Activated CD4-positive, alpha-beta T cell treated with anti-CD3 and anti-CD28 coated beads for 24 hours (primary cell): ENCODE measurements around the gene IL6R.

ENCODE experiments used
- DNase-seq, 2 donors: peaks; one replicate each; pipeline ENCODE4 v3.0.0-alpha.2; 2020; ENCODE audit warnings: low read depth in 2 of 2

Gene IL6R

DNA sequence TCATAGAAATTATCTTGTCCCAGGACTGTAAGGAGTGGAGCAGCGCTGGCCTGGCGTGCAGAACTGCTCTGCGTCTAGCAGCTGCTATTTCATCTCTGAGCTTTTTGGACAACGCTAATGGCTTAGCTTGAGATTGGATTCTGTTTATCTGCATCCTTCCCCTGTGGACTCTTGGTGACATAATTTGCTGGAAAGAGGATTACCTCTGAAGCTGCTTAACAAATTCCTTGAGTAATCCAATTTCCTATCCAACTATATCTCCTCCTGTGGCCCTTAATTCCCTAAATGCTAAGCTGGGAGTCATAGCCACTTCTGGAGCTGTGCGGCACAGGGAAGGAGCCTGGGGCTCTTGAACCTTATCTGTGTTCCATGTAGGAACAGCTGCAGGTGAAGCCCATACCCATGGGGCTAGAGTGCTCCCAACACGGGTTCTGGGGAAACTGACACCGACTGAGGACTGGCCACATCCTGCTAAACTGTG, 43.2 kb downstream of the IL6R start:
- no peak for DNase-seq

DNA sequence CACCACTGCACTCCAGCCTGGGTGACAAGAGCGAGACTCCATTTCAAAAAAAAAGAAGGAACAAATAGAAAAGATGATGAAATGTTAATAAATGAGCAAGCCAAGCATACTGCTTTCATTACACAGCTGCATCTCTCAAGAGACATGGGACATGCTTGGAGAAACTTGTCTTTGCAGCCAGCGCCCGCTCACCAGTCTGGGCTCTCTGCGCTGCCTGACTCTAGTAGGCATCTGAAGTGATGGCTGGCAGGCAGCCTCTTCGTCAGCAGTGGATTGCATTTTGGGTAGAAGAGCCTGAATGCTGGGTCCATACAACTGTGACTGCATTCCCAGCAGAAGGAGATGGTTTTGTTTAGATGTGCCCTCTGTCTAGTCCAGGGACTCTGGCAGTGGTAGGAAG, 48.0 kb downstream of the IL6R start:
- DNase-seq: no peak

DNA sequence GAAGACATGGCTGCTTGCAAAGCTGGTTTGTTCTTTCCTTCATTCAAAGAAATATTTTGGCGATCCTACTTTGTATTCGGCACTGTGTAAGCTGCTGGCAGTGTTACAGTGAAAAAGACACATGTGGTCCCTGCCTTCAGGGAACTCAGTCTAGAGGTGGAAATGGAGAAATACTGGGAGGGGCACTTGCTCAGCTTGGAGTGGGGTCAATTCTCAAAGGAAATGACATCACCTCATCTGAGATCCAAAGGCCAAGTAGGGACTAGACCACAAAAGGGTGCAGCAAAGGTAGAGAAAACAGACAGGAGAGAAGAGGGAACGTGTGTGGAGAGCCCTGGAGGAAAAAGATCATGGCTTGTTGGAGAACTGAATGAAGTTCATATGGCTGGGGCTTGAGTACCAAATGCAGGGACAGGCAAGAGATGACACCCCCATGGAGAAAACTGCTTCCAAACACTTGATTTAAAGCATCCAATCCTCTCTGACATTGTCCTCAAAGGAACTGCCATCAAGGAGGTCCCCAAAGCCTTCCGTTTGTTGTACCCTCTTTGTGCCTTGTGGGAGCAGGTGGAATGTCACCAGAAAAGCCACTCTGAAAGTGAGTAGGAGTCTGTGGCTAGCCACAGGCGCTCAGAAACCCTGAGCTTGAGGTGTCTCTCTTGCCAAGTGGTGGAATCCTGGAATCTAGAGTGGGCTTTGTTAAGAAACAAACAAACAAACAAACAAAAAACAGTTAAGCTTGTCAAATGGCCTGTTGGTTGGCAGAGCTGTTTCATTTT, 48.6 kb downstream of the IL6R start:
- DNase-seq: no peak

DNA sequence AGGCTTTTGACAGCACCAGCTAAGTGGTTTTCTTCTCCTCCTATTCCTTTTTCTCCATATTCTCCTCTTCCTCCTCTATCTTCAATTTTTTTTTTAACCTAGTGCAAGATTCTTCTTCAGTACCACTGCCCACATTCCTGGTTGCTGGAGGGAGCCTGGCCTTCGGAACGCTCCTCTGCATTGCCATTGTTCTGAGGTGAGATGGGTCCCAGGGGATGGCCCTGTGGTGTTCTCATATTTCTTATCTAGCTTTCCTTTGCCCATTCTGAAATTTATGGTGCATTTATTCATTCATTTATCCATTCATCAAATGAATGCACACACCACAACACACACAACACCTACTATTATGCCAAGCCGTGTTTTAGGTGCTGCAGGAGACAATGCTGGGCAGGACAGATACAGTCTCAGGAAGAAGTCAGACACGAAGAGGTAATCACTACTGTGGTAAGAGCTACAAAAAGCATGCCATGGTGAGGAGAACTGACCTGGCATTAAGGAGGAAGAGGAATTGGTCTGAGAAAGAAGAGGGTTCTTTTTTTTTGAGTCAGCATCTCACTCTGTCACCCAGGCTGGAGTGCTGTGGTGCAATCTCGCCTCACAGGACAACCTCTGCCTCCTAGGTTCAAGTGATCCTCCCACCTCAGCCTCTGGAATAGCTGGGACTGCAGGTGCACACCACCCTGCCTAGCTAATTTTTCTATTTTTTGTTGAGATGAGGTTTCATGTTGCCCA, 49.4 kb downstream of the IL6R start:
- no peak for DNase-seq

DNA sequence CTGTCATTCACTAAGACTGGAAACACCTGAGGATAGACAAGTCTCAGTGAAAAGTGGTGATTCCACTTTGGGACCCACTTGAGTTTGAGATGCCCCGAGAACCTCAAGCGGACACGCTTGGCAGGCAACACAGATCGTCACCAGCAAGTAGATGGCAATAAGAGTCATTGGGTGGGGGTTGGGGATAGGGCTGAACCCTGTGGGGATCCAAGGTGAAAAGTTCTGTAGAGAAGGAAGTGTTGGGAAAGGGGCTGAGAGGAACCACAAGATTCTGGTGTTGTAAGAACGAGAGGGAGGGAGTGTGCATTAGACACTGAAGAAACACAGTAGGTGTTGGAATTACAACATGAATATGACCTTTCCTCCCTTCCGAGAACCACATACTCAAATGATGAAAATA, 51.5 kb downstream of the IL6R start:
- DNase-seq: no peak

DNA sequence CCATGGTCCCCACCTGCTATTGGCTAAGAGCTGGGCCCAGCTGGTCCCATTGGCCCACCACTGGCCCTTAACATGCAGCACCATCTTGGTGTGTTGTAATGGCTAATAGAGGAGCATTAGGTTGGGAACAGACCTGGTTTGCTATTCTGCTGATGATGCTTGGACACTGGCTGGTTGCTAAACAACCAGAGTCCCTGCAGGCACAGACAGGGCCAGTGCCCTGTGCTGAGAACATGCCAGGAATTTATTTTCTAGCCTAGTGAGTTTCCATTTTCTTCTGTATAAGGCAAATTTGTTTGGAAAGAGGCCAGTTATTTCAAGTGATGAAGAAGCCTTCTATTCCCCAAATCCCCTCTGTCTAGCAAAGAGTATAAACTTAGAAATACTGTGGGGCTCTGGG, 53.9 kb downstream of the IL6R start:
- DNase-seq: no peak

DNA sequence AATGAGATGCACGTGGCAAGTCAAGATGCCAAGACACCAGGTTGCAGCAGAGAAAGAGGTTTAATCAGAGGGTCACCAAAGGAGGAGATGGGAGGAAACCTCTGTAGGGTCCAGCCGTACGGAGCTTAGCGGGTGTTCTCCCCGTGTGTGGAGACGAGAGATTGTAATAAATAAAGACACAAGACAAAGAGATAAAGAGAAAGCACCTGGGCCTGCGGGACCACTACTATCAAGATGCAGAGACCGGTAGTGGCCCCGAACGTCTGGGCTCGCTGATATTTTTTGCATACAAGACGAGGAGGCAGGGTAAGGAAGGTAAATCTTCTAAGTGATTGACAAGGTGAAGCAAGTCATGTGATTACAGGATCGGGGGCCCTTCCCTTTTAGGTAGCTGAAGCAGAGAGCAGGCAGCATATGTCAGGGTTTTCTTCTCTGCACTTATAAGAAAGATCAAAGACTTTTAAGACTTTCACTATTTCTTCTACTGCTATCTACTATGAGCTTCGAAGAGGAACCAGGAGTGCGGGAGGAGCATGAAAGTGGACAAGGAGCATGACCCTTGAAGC, 55.6 kb downstream of the IL6R start:
- no peak for DNase-seq

DNA sequence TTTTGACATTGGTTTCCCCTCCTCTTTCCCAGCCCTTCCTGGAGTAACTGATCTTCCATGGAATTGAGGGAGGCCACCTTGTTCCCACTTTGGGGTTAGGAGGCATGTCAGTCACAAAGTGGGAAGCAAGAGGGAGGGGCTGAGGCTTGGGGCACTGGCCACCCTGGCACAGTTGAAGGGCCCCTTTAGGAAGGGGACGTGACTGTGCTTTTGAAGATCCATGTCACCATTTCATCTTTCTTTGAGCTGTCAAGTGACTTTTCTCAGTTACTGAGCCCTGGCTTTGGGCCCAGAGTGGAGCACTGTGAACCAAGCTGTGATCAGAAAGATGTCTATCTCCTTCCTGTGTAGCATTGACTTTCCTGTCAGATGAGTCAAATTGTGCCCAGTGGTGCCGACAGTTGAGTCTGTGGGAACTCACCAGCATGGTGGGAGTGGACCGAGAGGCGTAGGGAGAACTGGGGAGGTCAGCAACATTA, 58.4 kb downstream of the IL6R start:
- DNase-seq: peak; percentile 49 to 50

DNA sequence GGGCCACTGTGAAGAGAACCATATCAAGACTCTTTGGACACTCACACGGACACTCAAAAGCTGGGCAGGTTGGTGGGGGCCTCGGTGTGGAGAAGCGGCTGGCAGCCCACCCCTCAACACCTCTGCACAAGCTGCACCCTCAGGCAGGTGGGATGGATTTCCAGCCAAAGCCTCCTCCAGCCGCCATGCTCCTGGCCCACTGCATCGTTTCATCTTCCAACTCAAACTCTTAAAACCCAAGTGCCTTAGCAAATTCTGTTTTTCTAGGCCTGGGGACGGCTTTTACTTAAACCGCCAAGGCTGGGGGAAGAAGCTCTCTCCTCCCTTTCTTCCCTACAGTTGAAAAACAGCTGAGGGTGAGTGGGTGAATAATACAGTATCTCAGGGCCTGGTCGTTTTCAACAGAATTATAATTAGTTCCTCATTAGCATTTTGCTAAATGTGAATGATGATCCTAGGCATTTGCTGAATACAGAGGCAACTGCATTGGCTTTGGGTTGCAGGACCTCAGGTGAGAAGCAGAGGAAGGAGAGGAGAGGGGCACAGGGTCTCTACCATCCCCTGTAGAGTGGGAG, 60.6 kb downstream of the IL6R start:
- no peak for DNase-seq

DNA sequence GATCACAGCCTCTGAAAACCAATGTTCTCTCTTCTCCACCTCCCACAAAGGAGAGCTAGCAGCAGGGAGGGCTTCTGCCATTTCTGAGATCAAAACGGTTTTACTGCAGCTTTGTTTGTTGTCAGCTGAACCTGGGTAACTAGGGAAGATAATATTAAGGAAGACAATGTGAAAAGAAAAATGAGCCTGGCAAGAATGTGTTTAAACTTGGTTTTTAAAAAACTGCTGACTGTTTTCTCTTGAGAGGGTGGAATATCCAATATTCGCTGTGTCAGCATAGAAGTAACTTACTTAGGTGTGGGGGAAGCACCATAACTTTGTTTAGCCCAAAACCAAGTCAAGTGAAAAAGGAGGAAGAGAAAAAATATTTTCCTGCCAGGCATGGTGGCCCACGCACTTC, 61.1 kb downstream of the IL6R start:
- DNase-seq: no peak

DNA sequence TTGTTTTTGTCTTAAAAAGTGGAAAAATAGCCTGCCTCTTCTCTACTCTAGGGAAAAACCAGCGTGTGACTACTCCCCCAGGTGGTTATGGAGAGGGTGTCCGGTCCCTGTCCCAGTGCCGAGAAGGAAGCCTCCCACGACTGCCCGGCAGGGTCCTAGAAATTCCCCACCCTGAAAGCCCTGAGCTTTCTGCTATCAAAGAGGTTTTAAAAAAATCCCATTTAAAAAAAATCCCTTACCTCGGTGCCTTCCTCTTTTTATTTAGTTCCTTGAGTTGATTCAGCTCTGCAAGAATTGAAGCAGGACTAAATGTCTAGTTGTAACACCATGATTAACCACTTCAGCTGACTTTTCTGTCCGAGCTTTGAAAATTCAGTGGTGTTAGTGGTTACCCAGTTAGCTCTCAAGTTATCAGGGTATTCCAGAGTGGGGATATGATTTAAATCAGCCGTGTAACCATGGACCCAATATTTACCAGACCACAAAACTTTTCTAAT, 61.8 kb downstream of the IL6R start:
- DNase-seq: no peak

DNA sequence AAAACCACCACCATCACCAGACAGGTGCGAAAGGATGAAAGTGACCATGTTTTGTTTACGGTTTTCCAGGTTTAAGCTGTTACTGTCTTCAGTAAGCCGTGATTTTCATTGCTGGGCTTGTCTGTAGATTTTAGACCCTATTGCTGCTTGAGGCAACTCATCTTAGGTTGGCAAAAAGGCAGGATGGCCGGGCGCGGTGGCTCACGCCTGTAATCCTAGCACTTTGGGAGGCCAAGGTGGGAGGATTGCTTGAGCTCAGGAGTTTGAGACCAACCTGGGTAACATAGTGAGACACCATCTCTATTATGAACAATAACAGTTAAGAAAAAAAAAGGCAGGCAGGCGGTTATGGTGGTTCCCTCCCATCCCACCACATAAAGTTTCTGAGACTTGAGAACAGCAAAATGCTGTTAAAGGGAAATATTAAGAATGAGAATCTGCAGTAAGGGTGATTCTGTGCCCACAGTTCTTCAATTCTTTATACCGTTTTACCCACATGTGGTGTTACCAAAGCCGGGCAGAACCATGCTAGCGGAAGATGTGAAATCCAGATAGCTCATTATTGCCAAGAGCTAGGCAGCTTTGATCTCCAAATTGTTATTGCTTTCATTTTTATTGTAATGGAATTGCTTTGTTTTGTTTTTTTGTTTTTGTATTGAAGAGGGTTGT, 62.4 kb downstream of the IL6R start:
- DNase-seq: no peak

DNA sequence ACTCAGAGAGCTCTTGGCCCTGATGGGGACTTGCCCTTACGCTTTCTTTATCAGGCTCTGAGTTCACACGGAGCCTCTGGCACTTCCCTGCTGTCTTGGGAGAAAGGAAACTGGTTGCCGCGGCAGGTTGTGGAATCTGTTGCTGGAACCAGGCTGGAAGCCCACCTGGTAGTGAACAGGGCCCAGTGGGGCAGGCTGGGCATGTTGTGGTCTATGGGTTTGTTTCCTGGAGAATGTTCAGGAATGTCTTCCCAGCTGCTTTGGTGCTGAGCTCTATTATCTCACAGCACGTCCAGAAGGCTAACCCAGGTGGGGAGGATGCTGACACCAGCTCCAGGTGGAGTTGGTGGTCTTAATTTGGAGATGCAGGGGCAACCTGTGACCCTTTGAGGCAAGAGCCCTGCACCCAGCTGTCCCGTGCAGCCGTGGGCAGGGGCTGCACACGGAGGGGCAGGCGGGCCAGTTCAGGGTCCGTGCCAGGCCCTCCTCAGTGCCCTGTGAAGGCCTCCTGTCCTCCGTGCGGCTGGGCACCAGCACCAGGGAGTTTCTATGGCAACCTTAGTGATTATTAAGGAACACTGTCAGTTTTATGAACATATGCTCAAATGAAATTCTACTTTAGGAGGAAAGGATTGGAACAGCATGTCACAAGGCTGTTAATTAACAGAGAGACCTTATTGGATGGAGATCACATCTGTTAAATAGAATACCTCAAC, 63.5 kb downstream of the IL6R start:
- no peak for DNase-seq

DNA sequence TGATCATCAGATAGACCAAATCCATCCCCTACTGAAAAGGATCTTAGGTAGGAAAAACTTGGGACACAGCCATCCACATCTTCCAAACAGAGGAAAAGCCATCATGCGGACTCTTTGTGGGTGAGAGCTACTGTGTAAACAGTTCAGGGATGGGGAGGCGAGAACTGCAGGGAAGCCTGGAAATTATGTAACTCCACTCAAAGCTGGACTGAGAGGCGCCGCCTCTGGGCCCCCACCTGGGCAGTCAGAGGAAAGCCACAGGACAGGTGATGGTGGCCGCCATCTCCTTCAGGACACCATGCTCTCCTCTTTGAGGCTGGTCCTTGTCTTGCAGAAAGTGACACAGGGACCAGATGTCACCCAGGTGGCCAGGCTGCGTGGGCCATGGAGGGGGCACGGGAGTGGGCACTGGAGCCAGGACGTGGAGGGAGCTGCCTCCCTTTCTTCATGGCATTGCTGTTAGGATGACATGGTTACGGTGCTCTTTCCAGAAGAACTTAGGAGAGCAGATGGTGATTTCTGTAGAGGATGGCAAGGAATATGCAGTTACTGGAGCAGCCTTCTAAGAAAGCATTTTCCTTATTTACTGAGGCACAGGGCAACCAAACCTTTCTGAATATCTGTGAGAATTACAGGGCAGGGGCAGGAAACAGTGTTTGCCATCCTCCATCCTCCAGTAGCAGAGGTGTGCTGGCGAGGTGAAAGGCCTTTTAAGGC, 64.9 kb downstream of the IL6R start:
- no peak for DNase-seq

DNA sequence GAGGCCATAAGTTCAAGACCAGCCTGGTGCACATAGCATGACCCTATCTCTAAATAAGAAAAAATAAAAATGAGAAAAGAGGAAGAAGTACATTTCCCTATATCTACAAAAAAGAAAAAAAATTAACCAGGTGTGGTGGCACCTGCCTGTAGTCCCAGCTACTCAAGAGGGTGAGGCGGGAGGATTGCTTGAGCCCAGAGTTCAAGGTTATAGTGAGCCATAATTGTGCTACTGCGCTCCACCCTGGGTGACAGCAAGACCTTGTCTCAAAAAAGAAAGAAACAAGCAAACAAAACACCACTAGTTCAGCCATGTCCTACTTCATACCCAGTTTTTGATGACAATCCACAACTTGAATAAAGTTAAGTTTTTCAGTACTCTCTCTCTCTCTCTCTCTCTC, 66.2 kb downstream of the IL6R start:
- DNase-seq: no peak

DNA sequence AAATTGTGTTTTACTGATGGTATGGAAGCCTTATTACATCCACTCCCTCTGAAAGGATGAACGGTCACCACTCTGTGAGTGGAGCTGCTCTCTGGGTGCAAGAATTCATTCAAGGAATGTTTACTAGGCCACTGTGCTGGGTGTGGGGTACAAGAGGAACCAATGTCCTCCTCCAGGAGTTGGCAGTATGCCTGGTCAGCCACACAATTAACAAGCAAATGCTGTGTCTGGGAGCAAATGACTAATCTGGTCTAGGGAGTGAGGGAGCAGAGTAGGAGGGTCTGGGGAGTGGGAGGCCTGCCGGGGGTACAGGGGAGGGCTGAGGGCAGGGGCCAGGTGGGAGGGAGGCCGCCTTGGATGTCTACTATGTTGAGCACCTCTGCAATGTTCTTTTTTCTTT, 69.7 kb downstream of the IL6R start:
- no peak for DNase-seq

DNA sequence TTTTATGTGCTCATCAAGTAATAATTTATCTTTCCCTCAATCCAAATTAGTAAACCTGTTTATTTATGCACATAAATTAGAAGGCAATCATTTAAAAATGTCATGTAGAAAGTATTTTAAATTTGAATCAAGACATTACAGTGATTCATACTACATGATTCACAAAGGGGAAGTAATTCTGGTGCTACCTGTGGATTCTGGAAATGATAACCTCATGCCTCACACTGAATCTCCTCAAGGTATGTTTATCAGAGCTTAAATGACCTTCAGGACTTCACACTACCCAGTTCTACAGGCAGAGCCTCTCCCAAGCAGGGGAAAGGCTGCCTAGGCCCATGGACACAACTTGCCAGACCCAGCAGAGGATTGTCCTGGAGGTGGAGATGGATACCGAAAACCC, 71.6 kb downstream of the IL6R start:
- no peak for DNase-seq

DNA sequence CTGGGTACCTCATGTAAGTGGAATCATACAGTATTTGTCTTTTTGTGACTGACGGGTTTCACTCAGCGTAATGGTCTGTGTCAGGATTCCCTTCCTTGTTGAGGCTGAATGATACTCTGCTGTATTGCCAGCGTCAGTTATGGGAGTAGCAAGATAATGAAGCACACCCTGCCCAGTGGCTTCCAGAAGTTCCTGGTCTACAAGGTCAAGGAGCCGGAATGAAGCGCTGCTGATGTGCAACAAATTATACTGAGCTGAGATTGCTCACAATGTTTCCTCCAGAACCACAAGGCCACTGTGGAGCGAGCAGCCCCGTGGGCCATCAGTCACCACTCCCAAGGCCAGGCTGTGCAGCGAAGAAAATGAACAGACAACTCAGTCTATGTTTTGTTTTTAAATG, 72.9 kb downstream of the IL6R start:
- no peak for DNase-seq

DNA sequence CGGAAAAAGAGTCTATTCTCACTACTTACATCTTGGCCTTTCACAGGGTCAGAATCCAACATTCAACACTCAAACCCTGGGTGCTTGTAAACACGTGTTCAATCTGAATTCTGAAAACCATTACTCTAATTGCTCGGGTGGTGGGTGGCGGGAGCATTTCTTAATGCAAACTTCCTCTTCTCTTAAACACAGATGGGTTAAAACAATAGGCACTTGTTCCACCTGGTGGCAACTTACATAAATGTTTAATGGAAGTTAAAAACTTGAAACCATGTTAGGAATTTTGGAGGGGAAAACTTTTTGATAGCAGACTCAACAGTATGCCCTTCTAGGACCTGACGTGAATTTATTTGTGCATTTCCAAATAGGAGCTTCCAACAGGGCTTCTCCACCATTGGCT, 73.5 kb downstream of the IL6R start:
- no peak for DNase-seq

DNA sequence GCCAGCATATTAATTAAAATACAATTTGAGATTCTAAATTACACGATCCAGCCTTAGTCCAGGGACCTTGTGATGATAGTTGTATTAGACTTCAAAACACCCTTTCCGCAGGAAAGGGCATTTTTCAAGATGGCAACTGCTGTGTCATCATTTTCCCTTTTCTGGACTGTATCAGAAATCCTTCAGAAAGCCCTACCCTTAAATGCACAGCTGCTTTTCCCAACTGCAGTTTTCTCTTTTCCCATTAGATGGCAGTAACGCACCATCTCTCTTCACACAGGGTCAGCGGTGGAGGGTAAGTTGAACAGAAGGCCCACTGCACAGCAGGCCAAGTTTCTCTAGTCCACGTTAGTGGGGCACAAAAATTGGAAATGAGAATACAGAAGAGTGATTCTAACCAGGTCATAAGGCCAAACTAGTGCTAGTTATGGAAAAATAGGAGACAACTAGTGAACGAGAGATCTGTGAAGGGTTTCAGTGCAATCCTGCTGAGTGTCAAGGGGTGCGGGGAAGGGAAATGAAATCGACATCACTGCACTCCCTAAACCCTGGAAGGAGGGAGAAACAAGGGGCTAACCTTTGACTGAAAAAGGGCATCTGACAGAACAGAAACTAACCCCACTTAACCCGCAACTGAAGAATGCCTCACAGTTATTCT, 74.8 kb downstream of the IL6R start:
- peak in 1 of 2 donors; percentile 62 for DNase-seq
